ENCODE results near the gene DISC1.

- TF ChIP-seq, protein P1, sequence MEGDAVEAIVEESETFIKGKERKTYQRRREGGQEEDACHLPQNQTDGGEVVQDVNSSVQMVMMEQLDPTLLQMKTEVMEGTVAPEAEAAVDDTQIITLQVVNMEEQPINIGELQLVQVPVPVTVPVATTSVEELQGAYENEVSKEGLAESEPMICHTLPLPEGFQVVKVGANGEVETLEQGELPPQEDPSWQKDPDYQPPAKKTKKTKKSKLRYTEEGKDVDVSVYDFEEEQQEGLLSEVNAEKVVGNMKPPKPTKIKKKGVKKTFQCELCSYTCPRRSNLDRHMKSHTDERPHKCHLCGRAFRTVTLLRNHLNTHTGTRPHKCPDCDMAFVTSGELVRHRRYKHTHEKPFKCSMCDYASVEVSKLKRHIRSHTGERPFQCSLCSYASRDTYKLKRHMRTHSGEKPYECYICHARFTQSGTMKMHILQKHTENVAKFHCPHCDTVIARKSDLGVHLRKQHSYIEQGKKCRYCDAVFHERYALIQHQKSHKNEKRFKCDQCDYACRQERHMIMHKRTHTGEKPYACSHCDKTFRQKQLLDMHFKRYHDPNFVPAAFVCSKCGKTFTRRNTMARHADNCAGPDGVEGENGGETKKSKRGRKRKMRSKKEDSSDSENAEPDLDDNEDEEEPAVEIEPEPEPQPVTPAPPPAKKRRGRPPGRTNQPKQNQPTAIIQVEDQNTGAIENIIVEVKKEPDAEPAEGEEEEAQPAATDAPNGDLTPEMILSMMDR (IDR thresholded peaks at IDR 0.05): no peak
- TF ChIP-seq POLR2AphosphoS5 (IDR thresholded peaks at IDR 0.05) (no peak), POLR2A (IDR thresholded peaks at IDR 0.05) (no peak)
These were observed 391.8 kb downstream of the DISC1 start for GRCh38 chr1:232018231-232019025.
